ENCODE measurements around the gene SMARCB1.

DNA sequence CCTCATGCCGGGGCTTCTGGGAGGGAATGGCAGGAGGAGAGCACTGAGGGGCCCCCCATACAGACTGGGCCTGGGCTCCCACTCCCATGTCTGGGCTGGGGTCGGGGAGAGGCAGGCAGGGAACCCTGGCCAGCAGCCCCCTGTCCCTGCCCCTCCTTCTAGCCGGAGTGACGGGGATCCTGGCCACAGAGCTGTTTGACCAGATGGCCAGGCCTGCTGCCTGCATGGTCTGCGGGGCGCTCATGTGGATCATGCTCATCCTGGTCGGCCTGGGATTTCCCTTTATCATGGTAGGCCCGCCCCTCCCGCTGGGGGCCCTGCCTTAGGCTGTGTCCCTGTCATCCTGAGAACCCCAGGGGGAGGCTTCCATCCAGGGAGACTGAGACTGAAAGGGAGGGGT, 97.4 kb downstream of the SMARCB1 start:
- TF ChIP-seq CTCF (IDR thresholded peaks at IDR 0.05) (no peak), ZFX (IDR thresholded peaks at IDR 0.05; ENCODE audit: borderline replicate concordance) (no peak)
